Vagina (tissue), 2 donors: Measurements from ENCODE around the gene CORO6.

Source experiments
- POLR2AphosphoS5 ChIP-seq, 2 donors: sonication (generic); formaldehyde crosslinking; IDR thresholded peaks; one replicate each; pipeline ENCODE4 v1.9.0; 2017; ENCODE audit warnings: antibody characterized with exemption in 2 of 2, mild to moderate bottlenecking in 2 of 2, low read depth in 1 of 2; ENCODE audit not compliant: insufficient read depth in 1 of 2
- TF ChIP-seq, protein P1 (sequence below), 3 experiments: fragments of 450-650 bp in 2 of 3; fragments of 200-600 bp in 1 of 3; sonication (generic) in 1 of 3; IDR thresholded peaks; one replicate each; pipeline ENCODE4 v1.5.1; 2017 to 2019; ENCODE audit warnings: antibody characterized with exemption in 3 of 3, mild to moderate bottlenecking in 2 of 3, moderate library complexity in 2 of 3

DNA sequence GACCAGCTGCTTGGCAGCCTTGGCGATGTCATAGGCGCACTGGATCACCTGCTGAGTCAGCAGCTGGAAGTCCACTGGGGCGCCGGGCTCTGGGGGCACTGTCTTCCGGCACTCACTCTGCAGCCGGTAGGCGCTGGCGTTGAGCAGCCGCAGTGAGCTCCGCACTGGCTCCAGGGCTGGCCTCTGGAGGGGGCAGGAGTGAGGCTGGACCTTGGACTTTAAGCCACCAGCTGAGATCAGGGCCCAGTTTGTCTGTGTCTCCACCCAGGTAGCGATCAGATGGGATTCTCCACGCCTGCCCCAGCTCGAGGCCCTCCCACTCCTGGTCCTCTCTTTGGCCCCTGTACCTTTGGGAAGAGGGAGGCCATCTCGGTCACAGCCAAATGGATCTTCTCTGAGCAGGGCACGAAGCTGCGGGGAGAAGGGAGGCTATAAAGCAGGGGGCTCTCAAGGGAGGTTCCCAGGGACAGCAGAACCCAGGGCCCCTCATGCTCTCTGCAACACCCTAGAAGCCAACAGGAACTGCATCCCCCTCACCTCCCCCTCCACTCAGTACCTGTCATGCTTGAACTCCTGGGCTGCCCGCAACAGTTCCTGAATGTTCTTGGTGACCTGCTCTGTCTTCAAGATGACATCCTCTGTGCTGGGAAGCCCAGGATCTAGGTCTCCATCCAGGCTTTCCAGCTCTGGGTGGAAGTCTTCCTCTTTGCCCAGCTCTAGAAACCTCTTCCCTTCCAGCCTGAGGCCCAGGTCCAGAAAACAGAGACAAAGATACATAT, 47.8 kb downstream of the CORO6 start:
- TF ChIP-seq POLR2AphosphoS5 (IDR thresholded peaks at IDR 0.05; ENCODE audit: insufficient read depth in 1 of 2, low read depth in 1 of 2) = no peak
- TF ChIP-seq, protein P1, sequence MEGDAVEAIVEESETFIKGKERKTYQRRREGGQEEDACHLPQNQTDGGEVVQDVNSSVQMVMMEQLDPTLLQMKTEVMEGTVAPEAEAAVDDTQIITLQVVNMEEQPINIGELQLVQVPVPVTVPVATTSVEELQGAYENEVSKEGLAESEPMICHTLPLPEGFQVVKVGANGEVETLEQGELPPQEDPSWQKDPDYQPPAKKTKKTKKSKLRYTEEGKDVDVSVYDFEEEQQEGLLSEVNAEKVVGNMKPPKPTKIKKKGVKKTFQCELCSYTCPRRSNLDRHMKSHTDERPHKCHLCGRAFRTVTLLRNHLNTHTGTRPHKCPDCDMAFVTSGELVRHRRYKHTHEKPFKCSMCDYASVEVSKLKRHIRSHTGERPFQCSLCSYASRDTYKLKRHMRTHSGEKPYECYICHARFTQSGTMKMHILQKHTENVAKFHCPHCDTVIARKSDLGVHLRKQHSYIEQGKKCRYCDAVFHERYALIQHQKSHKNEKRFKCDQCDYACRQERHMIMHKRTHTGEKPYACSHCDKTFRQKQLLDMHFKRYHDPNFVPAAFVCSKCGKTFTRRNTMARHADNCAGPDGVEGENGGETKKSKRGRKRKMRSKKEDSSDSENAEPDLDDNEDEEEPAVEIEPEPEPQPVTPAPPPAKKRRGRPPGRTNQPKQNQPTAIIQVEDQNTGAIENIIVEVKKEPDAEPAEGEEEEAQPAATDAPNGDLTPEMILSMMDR (IDR thresholded peaks at IDR 0.05) = no peak
